Keratinocyte (primary cell): ENCODE results near the gene PM20D1. TPM values are rescaled to one million over a fixed set of nuclear protein-coding genes. Genes with fewer than 3 reads are reported as not detected.

Experiments used
- DNase-seq: peaks from one replicate; pipeline ENCODE4 v3.0.0-alpha.2; 2011; ENCODE audit warnings: low read depth, missing footprints, low spot score
- FAIRE-seq: peaks from 2 replicates; lab custom pipeline; 2011; peaks lifted over from hg19 to GRCh38; lab: Jason Lieb, UNC
- H2AFZ ChIP-seq: 2 replicates; pipeline ENCODE4 v1.6.0; 2012; ENCODE audit warnings: low read length, control low read depth, inconsistent platforms; ENCODE audit not compliant: control insufficient read depth
- H3K27ac ChIP-seq: 2 replicates; pipeline ENCODE4 v1.5.1; 2011; ENCODE audit warnings: low read length; ENCODE audit not compliant: control insufficient read depth, insufficient read depth
- H3K27me3 ChIP-seq: 3 replicates; pipeline ENCODE4 v1.6.0; 2011; ENCODE audit warnings: low read length; ENCODE audit not compliant: control insufficient read depth, insufficient read depth; ENCODE audit errors: extremely low read depth
- H3K36me3 ChIP-seq, 2 experiments: 2 replicates in 1 of 2; 3 replicates in 1 of 2; pipeline ENCODE4 v1.5.1; 2011; ENCODE audit warnings: low read length in 2 of 2, mild to moderate bottlenecking in 1 of 2; ENCODE audit not compliant: control insufficient read depth in 2 of 2, insufficient read depth in 2 of 2; ENCODE audit errors: extremely low read depth in 1 of 2
- H3K4me1 ChIP-seq: 3 replicates; pipeline ENCODE4 v1.5.1; 2011; ENCODE audit warnings: low read length; ENCODE audit not compliant: control insufficient read depth, insufficient read depth; ENCODE audit errors: extremely low read depth
- H3K4me2 ChIP-seq: 3 replicates; pipeline ENCODE4 v1.6.0; 2011; ENCODE audit warnings: low read depth, low read length; ENCODE audit not compliant: control insufficient read depth, insufficient read depth; ENCODE audit errors: extremely low read depth
- H3K4me3 ChIP-seq, 3 experiments: fragments of 200-600 bp in 1 of 3; sonication (generic) in 1 of 3; 2 replicates in 2 of 3; 3 replicates in 1 of 3; pipeline ENCODE4 v1.5.1; 2011 to 2016; ENCODE audit warnings: low read length in 3 of 3, mild to moderate bottlenecking in 3 of 3, control low read depth in 2 of 3, inconsistent platforms in 1 of 3, low read depth in 1 of 3, mixed read lengths in 1 of 3, mixed run types in 1 of 3, moderate library complexity in 1 of 3; ENCODE audit not compliant: control insufficient read depth in 2 of 3, insufficient read depth in 2 of 3; ENCODE audit errors: extremely low read depth in 1 of 3
- H3K79me2 ChIP-seq: 2 replicates; pipeline ENCODE4 v1.6.0; 2012; ENCODE audit warnings: low read length; ENCODE audit not compliant: control insufficient read depth, insufficient read depth
- H3K9ac ChIP-seq: 3 replicates; pipeline ENCODE4 v1.6.0; 2011; ENCODE audit warnings: low read length; ENCODE audit not compliant: control insufficient read depth, insufficient read depth; ENCODE audit errors: extremely low read depth
- H3K9me1 ChIP-seq: 3 replicates; pipeline ENCODE4 v1.6.0; 2011; ENCODE audit warnings: low read length; ENCODE audit not compliant: control insufficient read depth, insufficient read depth; ENCODE audit errors: extremely low read depth
- H3K9me3 ChIP-seq: 2 replicates; pipeline ENCODE4 v1.5.1; 2012; ENCODE audit warnings: low read depth, low read length; ENCODE audit not compliant: control insufficient read depth
- H4K20me1 ChIP-seq: 3 replicates; pipeline ENCODE4 v1.6.0; 2011; ENCODE audit warnings: low read length; ENCODE audit not compliant: control insufficient read depth, insufficient read depth; ENCODE audit errors: extremely low read depth
- EZH2 ChIP-seq: IDR thresholded peaks from one replicate; pipeline ENCODE4 v1.6.1; 2012; ENCODE audit warnings: inconsistent platforms, mild to moderate bottlenecking, low read length, moderate library complexity
- dilution Hi-C: fragments of 300-500 bp; cut with MboI; formaldehyde crosslinking; loops from one replicate; pipeline ENCODE4 v1.7.0; 2020; ENCODE audit warnings: low sequenced_read_pairs; ENCODE audit not compliant: extremely low pct_ligation_motif_present
- polyA plus RNA-seq, 5 experiments: library from polyadenylated mRNA; depleted of rRNA in 3 of 5; stranded (reverse) in 3 of 5; stranded (forward) in 1 of 5; unstranded in 1 of 5; fragments of >200 nt; gene quantifications; 1 replicate in 1 of 5; 2 replicates in 3 of 5; 3 replicates in 1 of 5; pipeline versions ENCODE4 v1.2.1 to v1.2.3, GENCODE V29; 2011 to 2012; ENCODE audit warnings: missing spikeins in 2 of 5, low read depth in 1 of 5, low replicate concordance in 1 of 5
- TF ChIP-seq, protein P1 (sequence below), 3 experiments: IDR thresholded peaks in 1 of 3; conservative IDR thresholded peaks in 1 of 3; optimal IDR thresholded peaks in 1 of 3; 2 replicates in 2 of 3; 3 replicates in 1 of 3; pipeline versions ENCODE3 to v1.5.1; 2011; ENCODE audit warnings: low read length in 3 of 3, mild to moderate bottlenecking in 3 of 3, moderate library complexity in 2 of 3, control low read depth in 1 of 3, inconsistent platforms in 1 of 3; ENCODE audit not compliant: insufficient read depth in 2 of 3; ENCODE audit errors: extremely low read depth in 1 of 3

PM20D1 gene
- polyA plus RNA-seq, 1 donor (not counting 4 experiments of a cell fraction or from before 2014, with no cell fraction given), result 0.05 TPM

DNA sequence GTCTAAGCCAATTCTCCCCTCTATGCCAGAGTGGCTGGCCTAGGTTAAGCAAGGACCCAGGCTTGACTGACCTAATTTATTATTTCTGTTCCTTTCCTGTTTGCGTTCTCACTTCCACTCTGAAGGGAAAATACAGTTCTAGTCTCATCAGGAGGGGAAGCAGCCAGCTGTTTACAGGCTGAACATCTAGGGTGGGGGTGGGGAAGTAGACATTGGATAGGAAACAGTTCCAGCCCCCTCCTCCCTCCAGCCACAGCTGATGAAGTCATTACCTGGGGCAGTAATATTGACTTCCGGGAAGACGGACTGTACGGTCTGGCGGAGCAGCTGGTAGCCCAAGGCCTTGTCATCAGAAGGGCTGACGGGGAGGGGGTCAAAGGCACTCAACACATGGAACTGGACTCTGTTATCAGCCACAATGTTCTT is 17.6 kb downstream of the PM20D1 start:
- no peak overlapping the region for H2AFZ ChIP-seq
- H3K27me3 ChIP-seq, result peaks cover 10% of the 10 kb centered on the region
- H3K4me1 ChIP-seq, result no peaks in the 10 kb centered on the region
- dilution Hi-C loops, result no loop called here
- no peak for FAIRE-seq
- DNase-seq, result no peak
- H3K27ac ChIP-seq, result no peak overlapping the region
- no peaks in the 10 kb centered on the region for H4K20me1 ChIP-seq
- no peaks in the 10 kb centered on the region for H3K9me3 ChIP-seq
- H3K4me3 ChIP-seq, result no peak overlapping the region
- TF ChIP-seq, protein P1, sequence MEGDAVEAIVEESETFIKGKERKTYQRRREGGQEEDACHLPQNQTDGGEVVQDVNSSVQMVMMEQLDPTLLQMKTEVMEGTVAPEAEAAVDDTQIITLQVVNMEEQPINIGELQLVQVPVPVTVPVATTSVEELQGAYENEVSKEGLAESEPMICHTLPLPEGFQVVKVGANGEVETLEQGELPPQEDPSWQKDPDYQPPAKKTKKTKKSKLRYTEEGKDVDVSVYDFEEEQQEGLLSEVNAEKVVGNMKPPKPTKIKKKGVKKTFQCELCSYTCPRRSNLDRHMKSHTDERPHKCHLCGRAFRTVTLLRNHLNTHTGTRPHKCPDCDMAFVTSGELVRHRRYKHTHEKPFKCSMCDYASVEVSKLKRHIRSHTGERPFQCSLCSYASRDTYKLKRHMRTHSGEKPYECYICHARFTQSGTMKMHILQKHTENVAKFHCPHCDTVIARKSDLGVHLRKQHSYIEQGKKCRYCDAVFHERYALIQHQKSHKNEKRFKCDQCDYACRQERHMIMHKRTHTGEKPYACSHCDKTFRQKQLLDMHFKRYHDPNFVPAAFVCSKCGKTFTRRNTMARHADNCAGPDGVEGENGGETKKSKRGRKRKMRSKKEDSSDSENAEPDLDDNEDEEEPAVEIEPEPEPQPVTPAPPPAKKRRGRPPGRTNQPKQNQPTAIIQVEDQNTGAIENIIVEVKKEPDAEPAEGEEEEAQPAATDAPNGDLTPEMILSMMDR (optimal IDR thresholded peaks at IDR 0.05 in 1 of 3, IDR thresholded peaks at IDR 0.05 in 1 of 3, conservative IDR thresholded peaks at IDR 0.05 in 1 of 3; ENCODE audit: extremely low read depth in 1 of 3, insufficient read depth in 2 of 3, low read length in 3 of 3), result no peak
- no peak for TF ChIP-seq EZH2
- H3K4me2 ChIP-seq, result no peak overlapping the region
- H3K36me3 ChIP-seq, result no peaks in the 10 kb centered on the region
- no peaks in the 10 kb centered on the region for H3K79me2 ChIP-seq
- no peaks in the 10 kb centered on the region for H3K9me1 ChIP-seq
- no peak overlapping the region for H3K9ac ChIP-seq

DNA sequence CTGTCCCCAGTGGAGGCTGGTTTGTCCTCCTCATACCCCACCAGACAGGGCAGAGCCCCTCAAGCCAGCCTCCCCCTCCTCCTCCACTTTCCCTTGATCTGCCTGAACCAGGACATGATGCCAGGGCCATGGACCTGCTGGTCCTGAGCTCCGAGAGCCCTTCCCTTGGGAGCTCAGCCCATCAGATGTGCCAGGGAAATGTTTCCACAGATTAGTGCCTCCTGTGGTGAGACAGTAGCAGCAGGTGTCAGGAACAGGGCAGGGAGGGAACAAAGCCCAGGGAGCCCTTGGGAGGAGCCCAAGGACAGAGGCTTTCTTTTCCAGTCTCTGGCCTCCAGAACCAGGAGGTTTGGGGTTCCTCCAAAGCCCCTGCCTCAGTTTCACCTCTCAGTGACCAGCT is 22.3 kb downstream of the PM20D1 start:
- Histone ChIP-seq H3K9me3 (no peaks in the 10 kb centered on the region), H3K4me3 (no peak overlapping the region), H3K4me2 (no peak overlapping the region), H3K4me1 (no peaks in the 10 kb centered on the region), H3K79me2 (no peaks in the 10 kb centered on the region), H3K27me3 (peaks cover 12% of the 10 kb centered on the region), H2AFZ (no peak overlapping the region), H4K20me1 (no peaks in the 10 kb centered on the region), H3K36me3 (no peaks in the 10 kb centered on the region), H3K9ac (no peak overlapping the region), H3K27ac (no peak overlapping the region), H3K9me1 (no peaks in the 10 kb centered on the region)
- FAIRE-seq (no peak), DNase-seq (no peak)
- dilution Hi-C loops, result no loop called here
- TF ChIP-seq EZH2, result no peak
- TF ChIP-seq, protein P1 (optimal IDR thresholded peaks at IDR 0.05 in 1 of 3, IDR thresholded peaks at IDR 0.05 in 1 of 3, conservative IDR thresholded peaks at IDR 0.05 in 1 of 3; ENCODE audit: extremely low read depth in 1 of 3, insufficient read depth in 2 of 3, low read length in 3 of 3), result peak in 1 of 3 experiments; percentile 36
